Measurements from ENCODE around the gene MAPK14.

Gene MAPK14

GRCh38 chr6:36131511-36132245 lies 104.1 kb downstream of the MAPK14 start:
- H3K9me3 ChIP-seq (ENCODE audit: low read depth, low read length): no peaks in the 10 kb centered on the region
- no peak overlapping the region for H3K27ac ChIP-seq
- no peak for DNase-seq (ENCODE audit: low read depth, low spot score)
- no peaks in the 10 kb centered on the region for H3K36me3 ChIP-seq (ENCODE audit: insufficient read depth, low read length)
- no peak overlapping the region for H3K4me3 ChIP-seq
- no peak overlapping the region for H3K9ac ChIP-seq (ENCODE audit: insufficient read length)
- no peak for TF ChIP-seq FOXP2 (optimal IDR thresholded peaks at IDR 0.05; ENCODE audit: control extremely low read depth, extremely low read length, insufficient read depth)
- TF ChIP-seq POLR2AphosphoS5 (IDR thresholded peaks at IDR 0.05; ENCODE audit: borderline replicate concordance, low read depth, low read length): no peak
- no peak for TF ChIP-seq EZH2 (IDR thresholded peaks at IDR 0.05)

DNA sequence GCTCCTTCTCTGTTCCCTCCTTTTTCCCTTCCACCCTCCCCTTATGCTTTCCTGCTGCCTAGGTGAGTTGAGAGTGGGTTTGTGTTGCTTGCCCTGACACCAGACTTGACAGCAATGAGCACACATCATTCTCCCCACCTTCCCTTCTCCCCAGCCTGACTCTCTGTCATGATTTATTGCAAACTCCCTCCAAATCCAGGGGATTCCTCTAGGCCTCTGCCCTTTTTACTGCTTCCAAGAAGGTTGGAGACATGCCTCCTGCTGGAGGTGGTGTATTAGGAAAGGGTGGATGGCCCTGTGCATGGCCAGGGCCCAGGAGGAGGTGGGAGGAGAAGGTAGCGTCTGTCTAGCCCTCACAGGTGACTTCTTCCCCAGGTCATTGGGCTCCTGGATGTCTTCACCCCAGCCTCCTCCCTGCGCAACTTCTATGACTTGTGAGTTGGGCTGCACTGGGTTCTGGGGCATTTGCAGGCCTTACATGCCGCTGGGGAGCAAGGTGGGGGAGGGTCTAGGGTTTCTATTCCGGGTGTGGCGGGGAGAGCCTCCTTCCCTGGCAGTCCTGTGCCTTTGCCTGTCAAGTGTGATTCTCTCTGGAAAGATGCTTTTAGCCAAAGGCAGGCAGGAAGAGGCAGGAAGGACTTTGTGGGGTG lies 104.8 kb downstream of the MAPK14 start:
- Histone ChIP-seq H3K9ac (ENCODE audit: insufficient read length) (no peak overlapping the region), H3K9me3 (ENCODE audit: low read depth, low read length) (no peaks in the 10 kb centered on the region), H3K4me3 (no peak overlapping the region), H3K36me3 (ENCODE audit: insufficient read depth, low read length) (no peaks in the 10 kb centered on the region), H3K27ac (no peak overlapping the region)
- no peak for DNase-seq (ENCODE audit: low read depth, low spot score)
- no peak for TF ChIP-seq FOXP2 (optimal IDR thresholded peaks at IDR 0.05; ENCODE audit: control extremely low read depth, extremely low read length, insufficient read depth)
- TF ChIP-seq POLR2AphosphoS5 (IDR thresholded peaks at IDR 0.05; ENCODE audit: borderline replicate concordance, low read depth, low read length): no peak
- no peak for TF ChIP-seq EZH2 (IDR thresholded peaks at IDR 0.05)

DNA sequence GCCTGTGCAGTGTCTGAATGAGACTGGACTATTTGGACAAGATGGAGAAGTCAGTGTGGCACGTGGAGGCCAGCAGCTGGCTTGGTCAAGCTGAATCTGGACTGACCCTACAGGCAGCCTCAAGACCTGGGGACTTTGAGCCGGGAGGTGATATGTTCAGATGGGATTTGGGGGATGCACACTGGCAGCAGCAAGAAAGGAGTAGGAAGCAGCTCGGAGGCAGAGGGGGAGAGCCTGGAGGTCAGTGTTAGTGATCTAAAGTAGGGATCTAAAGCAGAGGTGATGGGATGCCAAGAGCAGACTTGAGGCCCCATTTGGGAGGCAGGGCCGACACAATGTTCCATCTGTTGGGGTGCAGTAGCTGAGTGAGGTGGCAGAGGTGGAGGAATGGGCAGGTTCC lies 105.5 kb downstream of the MAPK14 start:
- DNase-seq (ENCODE audit: low read depth, low spot score): no peak
- Histone ChIP-seq H3K9ac (ENCODE audit: insufficient read length) (no peak overlapping the region), H3K36me3 (ENCODE audit: insufficient read depth, low read length) (no peaks in the 10 kb centered on the region), H3K27ac (no peak overlapping the region), H3K4me3 (no peak overlapping the region), H3K9me3 (ENCODE audit: low read depth, low read length) (no peaks in the 10 kb centered on the region)
- TF ChIP-seq POLR2AphosphoS5 (IDR thresholded peaks at IDR 0.05; ENCODE audit: borderline replicate concordance, low read depth, low read length): no peak
- no peak for TF ChIP-seq FOXP2 (optimal IDR thresholded peaks at IDR 0.05; ENCODE audit: control extremely low read depth, extremely low read length, insufficient read depth)
- no peak for TF ChIP-seq EZH2 (IDR thresholded peaks at IDR 0.05)

GRCh38 chr6:36133912-36134311 lies 106.3 kb downstream of the MAPK14 start:
- H3K9me3 ChIP-seq (ENCODE audit: low read depth, low read length): no peaks in the 10 kb centered on the region
- H3K9ac ChIP-seq (ENCODE audit: insufficient read length): no peak overlapping the region
- TF ChIP-seq POLR2AphosphoS5 (IDR thresholded peaks at IDR 0.05; ENCODE audit: borderline replicate concordance, low read depth, low read length) (no peak), EZH2 (IDR thresholded peaks at IDR 0.05) (no peak), FOXP2 (optimal IDR thresholded peaks at IDR 0.05; ENCODE audit: control extremely low read depth, extremely low read length, insufficient read depth) (no peak)
- no peaks in the 10 kb centered on the region for H3K36me3 ChIP-seq (ENCODE audit: insufficient read depth, low read length)
- no peak overlapping the region for H3K4me3 ChIP-seq
- no peak for DNase-seq (ENCODE audit: low read depth, low spot score)
- no peak overlapping the region for H3K27ac ChIP-seq

GRCh38 chr6:36135053-36135731 lies 107.6 kb downstream of the MAPK14 start:
- Histone ChIP-seq H3K9ac (ENCODE audit: insufficient read length) (no peak overlapping the region), H3K27ac (no peak overlapping the region), H3K36me3 (ENCODE audit: insufficient read depth, low read length) (no peaks in the 10 kb centered on the region), H3K4me3 (no peak overlapping the region), H3K9me3 (ENCODE audit: low read depth, low read length) (no peaks in the 10 kb centered on the region)
- TF ChIP-seq EZH2 (IDR thresholded peaks at IDR 0.05) (no peak), FOXP2 (optimal IDR thresholded peaks at IDR 0.05; ENCODE audit: control extremely low read depth, extremely low read length, insufficient read depth) (no peak), POLR2AphosphoS5 (IDR thresholded peaks at IDR 0.05; ENCODE audit: borderline replicate concordance, low read depth, low read length) (no peak)
- no peak for DNase-seq (ENCODE audit: low read depth, low spot score)

GRCh38 chr6:36136034-36136433 lies 108.4 kb downstream of the MAPK14 start:
- Histone ChIP-seq H3K9me3 (ENCODE audit: low read depth, low read length) (no peaks in the 10 kb centered on the region), H3K4me3 (no peak overlapping the region), H3K27ac (no peak overlapping the region), H3K9ac (ENCODE audit: insufficient read length) (no peak overlapping the region), H3K36me3 (ENCODE audit: insufficient read depth, low read length) (no peaks in the 10 kb centered on the region)
- TF ChIP-seq POLR2AphosphoS5 (IDR thresholded peaks at IDR 0.05; ENCODE audit: borderline replicate concordance, low read depth, low read length) (no peak), FOXP2 (optimal IDR thresholded peaks at IDR 0.05; ENCODE audit: control extremely low read depth, extremely low read length, insufficient read depth) (no peak), EZH2 (IDR thresholded peaks at IDR 0.05) (no peak)
- no peak for DNase-seq (ENCODE audit: low read depth, low spot score)

GRCh38 chr6:36136551-36136950 lies 108.9 kb downstream of the MAPK14 start:
- TF ChIP-seq FOXP2 (optimal IDR thresholded peaks at IDR 0.05; ENCODE audit: control extremely low read depth, extremely low read length, insufficient read depth) (no peak), EZH2 (IDR thresholded peaks at IDR 0.05) (no peak), POLR2AphosphoS5 (IDR thresholded peaks at IDR 0.05; ENCODE audit: borderline replicate concordance, low read depth, low read length) (no peak)
- no peak overlapping the region for H3K27ac ChIP-seq

DNA sequence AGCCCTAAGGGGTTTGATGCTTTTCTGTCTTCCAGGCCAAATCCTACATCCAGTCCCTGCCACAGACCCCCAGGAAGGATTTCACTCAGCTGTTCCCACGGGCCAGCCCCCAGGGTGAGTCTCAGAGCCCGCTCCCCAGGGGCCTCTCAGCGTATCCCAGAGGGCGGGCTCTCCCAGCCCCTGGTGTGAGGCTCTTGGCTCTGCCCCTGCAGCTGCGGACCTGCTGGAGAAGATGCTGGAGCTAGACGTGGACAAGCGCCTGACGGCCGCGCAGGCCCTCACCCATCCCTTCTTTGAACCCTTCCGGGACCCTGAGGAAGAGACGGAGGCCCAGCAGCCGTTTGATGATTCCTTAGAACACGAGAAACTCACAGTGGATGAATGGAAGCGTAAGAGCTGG lies 111.1 kb downstream of the MAPK14 start:
- no peaks in the 10 kb centered on the region for H3K36me3 ChIP-seq (ENCODE audit: insufficient read depth, low read length)
- H3K27ac ChIP-seq: no peak overlapping the region
- no peak for TF ChIP-seq EZH2 (IDR thresholded peaks at IDR 0.05)
- DNase-seq (ENCODE audit: low read depth, low spot score): no peak
- no peak overlapping the region for H3K4me3 ChIP-seq
- H3K9me3 ChIP-seq (ENCODE audit: low read depth, low read length): no peaks in the 10 kb centered on the region
- H3K9ac ChIP-seq (ENCODE audit: insufficient read length): no peak overlapping the region

More at GRCh38 chr6:36136551-36136950, 108.9 kb downstream of the MAPK14 start:
- no peak overlapping the region for H3K4me3 ChIP-seq
- H3K36me3 ChIP-seq (ENCODE audit: insufficient read depth, low read length): no peaks in the 10 kb centered on the region
- no peak overlapping the region for H3K9ac ChIP-seq (ENCODE audit: insufficient read length)
- no peaks in the 10 kb centered on the region for H3K9me3 ChIP-seq (ENCODE audit: low read depth, low read length)
- no peak for DNase-seq (ENCODE audit: low read depth, low spot score)

Measured in SK-N-MC (cell line).